H9 (cell line): ENCODE measurements around the gene SPDL1. TPM values are rescaled to one million over a fixed set of nuclear protein-coding genes. Genes with fewer than 3 reads are reported as not detected.

ENCODE experiments used
- DNase-seq: peaks from one replicate; pipeline ENCODE4 v3.0.0-alpha.2; 2017
- H2AFZ ChIP-seq: one replicate; pipeline ENCODE4 v1.6.1; 2013; ENCODE audit warnings: mild to moderate bottlenecking, low read length, control low read depth, moderate library complexity
- H2AK5ac ChIP-seq: 2 replicates; pipeline ENCODE4 v1.6.1; 2013; ENCODE audit warnings: low read length, control low read depth, mixed read lengths; ENCODE audit not compliant: insufficient read length
- H2BK120ac ChIP-seq: one replicate; pipeline ENCODE4 v1.6.1; 2013; ENCODE audit warnings: low read depth, mild to moderate bottlenecking, low read length, control low read depth, inconsistent platforms; ENCODE audit not compliant: poor library complexity, severe bottlenecking
- H2BK12ac ChIP-seq: 2 replicates; pipeline ENCODE4 v1.6.1; 2013; ENCODE audit warnings: low read length, control low read depth, mixed read lengths, low read depth; ENCODE audit not compliant: insufficient read length
- H2BK15ac ChIP-seq: 2 replicates; pipeline ENCODE4 v1.6.1; 2013; ENCODE audit warnings: low read depth, low read length, control low read depth
- H2BK20ac ChIP-seq: one replicate; pipeline ENCODE4 v1.6.1; 2013; ENCODE audit warnings: low read depth, mild to moderate bottlenecking, low read length, control low read depth, inconsistent platforms; ENCODE audit not compliant: poor library complexity, severe bottlenecking
- H2BK5ac ChIP-seq: 2 replicates; pipeline ENCODE4 v1.6.1; 2013; ENCODE audit warnings: low read length, control low read depth, mixed read lengths; ENCODE audit not compliant: insufficient read length
- H3K14ac ChIP-seq: 2 replicates; pipeline ENCODE4 v1.6.1; 2013; ENCODE audit warnings: low read length, control low read depth; ENCODE audit not compliant: insufficient read depth
- H3K18ac ChIP-seq: 2 replicates; pipeline ENCODE4 v1.6.1; 2013; ENCODE audit warnings: low read depth, mild to moderate bottlenecking, mixed read lengths, low read length, control low read depth; ENCODE audit not compliant: insufficient read length
- H3K23ac ChIP-seq: 2 replicates; pipeline ENCODE4 v1.6.1; 2013; ENCODE audit warnings: low read length, control low read depth, mixed read lengths, low read depth; ENCODE audit not compliant: insufficient read length
- H3K23me2 ChIP-seq: 2 replicates; pipeline ENCODE4 v1.6.1; 2013; ENCODE audit warnings: low read depth, mild to moderate bottlenecking, mixed read lengths, low read length, control low read depth; ENCODE audit not compliant: insufficient read length, poor library complexity, severe bottlenecking
- H3K27ac ChIP-seq: 2 replicates; pipeline ENCODE4 v1.5.1; 2013; ENCODE audit warnings: low read length, control low read depth, mixed read lengths, low read depth; ENCODE audit not compliant: insufficient read length
- H3K27me3 ChIP-seq: 2 replicates; pipeline ENCODE4 v1.6.1; 2013; ENCODE audit warnings: low read length, control low read depth, inconsistent platforms; ENCODE audit not compliant: insufficient read depth
- H3K4ac ChIP-seq: 2 replicates; pipeline ENCODE4 v1.6.1; 2013; ENCODE audit warnings: low read depth, mild to moderate bottlenecking, control low read depth, inconsistent platforms, low read length, moderate library complexity
- H3K4me1 ChIP-seq: 2 replicates; pipeline ENCODE4 v1.6.1; 2013; ENCODE audit warnings: low read length, control low read depth, inconsistent platforms; ENCODE audit not compliant: insufficient read depth
- H3K4me2 ChIP-seq: 2 replicates; pipeline ENCODE4 v1.6.1; 2013; ENCODE audit warnings: low read length, control low read depth, mixed read lengths; ENCODE audit not compliant: insufficient read length, insufficient read depth
- H3K56ac ChIP-seq: 2 replicates; pipeline ENCODE4 v1.6.1; 2013; ENCODE audit warnings: low read depth, mild to moderate bottlenecking, mixed read lengths, low read length, control low read depth; ENCODE audit not compliant: insufficient read length
- H3K79me1 ChIP-seq: 2 replicates; pipeline ENCODE4 v1.6.1; 2013; ENCODE audit warnings: low read depth, mild to moderate bottlenecking, moderate library complexity, low read length, control low read depth, inconsistent platforms; ENCODE audit not compliant: insufficient read depth, poor library complexity, severe bottlenecking
- H3K79me2 ChIP-seq: 2 replicates; pipeline ENCODE4 v1.6.1; 2013; ENCODE audit warnings: low read length, control low read depth, inconsistent platforms; ENCODE audit not compliant: insufficient read depth
- H3K9ac ChIP-seq: 2 replicates; pipeline ENCODE4 v1.6.1; 2013; ENCODE audit warnings: low read length, control low read depth, mixed read lengths; ENCODE audit not compliant: insufficient read length; ENCODE audit errors: extremely low read depth
- H3K9me3 ChIP-seq: one replicate; pipeline ENCODE4 v1.6.1; 2013; ENCODE audit warnings: low read depth, low read length, inconsistent platforms; ENCODE audit not compliant: control insufficient read depth
- H3T11ph ChIP-seq: one replicate; pipeline ENCODE4 v1.6.1; 2013; ENCODE audit warnings: mild to moderate bottlenecking, low read length, control low read depth, inconsistent platforms
- H4K20me1 ChIP-seq: one replicate; pipeline ENCODE4 v1.6.1; 2013; ENCODE audit not compliant: control insufficient read depth, insufficient read length, insufficient read depth
- H4K5ac ChIP-seq: 2 replicates; pipeline ENCODE4 v1.6.1; 2013; ENCODE audit warnings: low read depth, mild to moderate bottlenecking, mixed read lengths, low read length, control low read depth; ENCODE audit not compliant: insufficient read length
- H4K8ac ChIP-seq: replicated peaks from 2 replicates; pipeline ENCODE4 v1.6.1; 2013; ENCODE audit warnings: low read length, control low read depth, mixed read lengths, low read depth; ENCODE audit not compliant: insufficient read length
- H4K91ac ChIP-seq: 2 replicates; pipeline ENCODE4 v1.6.1; 2013; ENCODE audit warnings: low read depth, mild to moderate bottlenecking, moderate library complexity, mixed read lengths, low read length, control low read depth; ENCODE audit not compliant: insufficient read length
- H3K27ac Mint-ChIP-seq, 3 experiments: 2 replicates in 2 of 3; 3 replicates in 1 of 3; pipeline ENCODE4 v1.8.0; 2020 to 2021; ENCODE audit warnings: mixed read lengths in 3 of 3, mild to moderate bottlenecking in 1 of 3, moderate library complexity in 1 of 3
- H3K27me3 Mint-ChIP-seq: 2 replicates; pipeline ENCODE4 v1.8.0; 2021; ENCODE audit warnings: low read depth, mild to moderate bottlenecking, moderate library complexity, mixed read lengths
- H3K36me3 Mint-ChIP-seq, 3 experiments: 2 replicates in 2 of 3; 3 replicates in 1 of 3; pipeline ENCODE4 v1.8.0; 2020 to 2021; ENCODE audit warnings: low read depth in 3 of 3, mixed read lengths in 3 of 3; ENCODE audit not compliant: insufficient read depth in 1 of 3
- H3K4me1 Mint-ChIP-seq, 2 experiments: 2 replicates each; pipeline ENCODE4 v1.8.0; 2020; ENCODE audit warnings: mixed read lengths in 2 of 2
- H3K4me3 Mint-ChIP-seq, 2 experiments: 2 replicates in 1 of 2; 3 replicates in 1 of 2; pipeline ENCODE4 v1.8.0; 2020 to 2021; ENCODE audit warnings: mild to moderate bottlenecking in 2 of 2, mixed read lengths in 2 of 2, moderate library complexity in 1 of 2
- H3K9me3 Mint-ChIP-seq, 2 experiments: 2 replicates in 1 of 2; 3 replicates in 1 of 2; pipeline ENCODE4 v1.8.0; 2020; ENCODE audit warnings: mild to moderate bottlenecking in 2 of 2, mixed read lengths in 2 of 2, moderate library complexity in 1 of 2
- WGBS: extraction: QIAGEN DNeasy Blood & Tissue Kit; methylation state at CpG from one replicate; pipeline ENCODE4 v1.1.7; 2013; ENCODE audit warnings: missing lambda C conversion rate, low lambda C conversion rate, mixed read lengths; ENCODE audit not compliant: insufficient read length; ENCODE audit errors: extremely low coverage; 5-methylcytosine and 5-hydroxymethylcytosine counted together
- total RNA-seq: library from RNA; stranded (reverse); gene quantifications from 2 replicates; pipeline ENCODE4 v1.2.1, GENCODE V29; 2021
- TF ChIP-seq, protein P1 (sequence below): fragments of 200-600 bp; sonication (generic); conservative IDR thresholded peaks from 3 replicates; pipeline ENCODE4 v1.8.0; 2021; ENCODE audit warnings: antibody characterized with exemption, mild to moderate bottlenecking

Gene SPDL1
- total RNA-seq, 1 experiment from 2014 or later = 49.4 TPM

DNA sequence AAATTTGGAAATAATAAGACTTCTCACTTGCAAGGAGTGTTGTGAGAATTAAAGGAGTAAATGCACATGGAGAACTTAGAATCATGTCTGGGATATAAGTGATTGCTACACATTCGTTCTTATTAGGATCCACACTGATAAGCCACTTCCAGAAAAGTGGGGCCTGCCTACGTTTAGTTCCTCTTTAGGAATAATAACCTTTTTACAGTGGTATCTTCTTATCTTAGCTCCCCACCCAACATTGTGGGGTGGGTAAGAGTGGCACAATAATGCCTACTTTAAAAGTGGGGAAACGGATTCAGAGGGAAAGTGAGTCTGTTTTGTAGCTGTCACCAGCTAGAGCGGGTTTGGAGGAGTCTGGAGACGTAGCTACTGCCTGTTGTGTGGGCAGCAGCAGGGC lies 69.5 kb downstream of the SPDL1 start:
- no peaks in the 10 kb centered on the region for H3K27me3 Mint-ChIP-seq
- WGBS = no CpG with 5 or more reads among the region's 5 CpGs

More for the DNA sequence above, 69.5 kb downstream of the SPDL1 start:
- H2BK12ac ChIP-seq = no peak overlapping the region
- H4K5ac ChIP-seq = no peak overlapping the region
- no peaks in the 10 kb centered on the region for H3K27me3 ChIP-seq
- DNase-seq = no peak
- H4K91ac ChIP-seq = no peak overlapping the region
- no peak overlapping the region for H2BK20ac ChIP-seq
- no peak overlapping the region for H3K9ac ChIP-seq
- Mint-ChIP-seq H3K27ac (no peak overlapping the region), H3K36me3 (no peaks in the 10 kb centered on the region), H3K4me3 (no peak overlapping the region), H3K9me3 (no peaks in the 10 kb centered on the region), H3K4me1 (peaks cover 10 to 18% of the 10 kb centered on the region in 2 experiments)
- no peak overlapping the region for H3T11ph ChIP-seq
- H3K23me2 ChIP-seq = no peaks in the 10 kb centered on the region
- H3K79me1 ChIP-seq = no peaks in the 10 kb centered on the region
- H4K8ac ChIP-seq = no peak overlapping the region
- no peak overlapping the region for H2BK15ac ChIP-seq
- no peaks in the 10 kb centered on the region for H4K20me1 ChIP-seq
- no peak overlapping the region for H3K4ac ChIP-seq
- no peak overlapping the region for H3K27ac ChIP-seq
- no peak overlapping the region for H3K18ac ChIP-seq
- no peak overlapping the region for H3K4me2 ChIP-seq
- no peak overlapping the region for H3K23ac ChIP-seq
- no peak overlapping the region for H2AK5ac ChIP-seq
- TF ChIP-seq, protein P1, sequence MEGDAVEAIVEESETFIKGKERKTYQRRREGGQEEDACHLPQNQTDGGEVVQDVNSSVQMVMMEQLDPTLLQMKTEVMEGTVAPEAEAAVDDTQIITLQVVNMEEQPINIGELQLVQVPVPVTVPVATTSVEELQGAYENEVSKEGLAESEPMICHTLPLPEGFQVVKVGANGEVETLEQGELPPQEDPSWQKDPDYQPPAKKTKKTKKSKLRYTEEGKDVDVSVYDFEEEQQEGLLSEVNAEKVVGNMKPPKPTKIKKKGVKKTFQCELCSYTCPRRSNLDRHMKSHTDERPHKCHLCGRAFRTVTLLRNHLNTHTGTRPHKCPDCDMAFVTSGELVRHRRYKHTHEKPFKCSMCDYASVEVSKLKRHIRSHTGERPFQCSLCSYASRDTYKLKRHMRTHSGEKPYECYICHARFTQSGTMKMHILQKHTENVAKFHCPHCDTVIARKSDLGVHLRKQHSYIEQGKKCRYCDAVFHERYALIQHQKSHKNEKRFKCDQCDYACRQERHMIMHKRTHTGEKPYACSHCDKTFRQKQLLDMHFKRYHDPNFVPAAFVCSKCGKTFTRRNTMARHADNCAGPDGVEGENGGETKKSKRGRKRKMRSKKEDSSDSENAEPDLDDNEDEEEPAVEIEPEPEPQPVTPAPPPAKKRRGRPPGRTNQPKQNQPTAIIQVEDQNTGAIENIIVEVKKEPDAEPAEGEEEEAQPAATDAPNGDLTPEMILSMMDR = no peak
- H3K9me3 ChIP-seq = no peaks in the 10 kb centered on the region
- no peak overlapping the region for H2BK120ac ChIP-seq
- no peak overlapping the region for H2BK5ac ChIP-seq
- no peak overlapping the region for H3K14ac ChIP-seq
- H3K56ac ChIP-seq = no peak overlapping the region
- no peaks in the 10 kb centered on the region for H3K79me2 ChIP-seq
- H2AFZ ChIP-seq = no peak overlapping the region
- H3K4me1 ChIP-seq = no peaks in the 10 kb centered on the region

Other genes with a start within 250 kb of the SPDL1 start
- 7.8 and 8.3 TPM in 2 replicates for gene DOCK2, start 53.5 kb downstream of the SPDL1 start, total RNA-seq